ENCODE data around the gene MGAT3. TPM values are rescaled to one million over a fixed set of nuclear protein-coding genes. Genes with fewer than 3 reads are reported as not detected.

MGAT3 gene
- total RNA-seq, 4 donors from 2014 or later: 0.08 to 1.3 (median 0.62) TPM

GRCh38 chr22:39490966-39491680, 34.3 kb downstream of the MGAT3 start:
- Histone ChIP-seq H3K27ac (no peak overlapping the region), H3K27me3 (no peaks in the 10 kb centered on the region), H3K4me1 (peaks cover 0 to 29% (median 5%) of the 10 kb centered on the region in 3 donors), H3K36me3 (no peaks in the 10 kb centered on the region), H3K9me3 (no peaks in the 10 kb centered on the region), H3K4me3 (no peak overlapping the region)
- intact Hi-C loops (cut with DNase I): no loop called here
- no peak for TF ChIP-seq POLR2A (IDR thresholded peaks at IDR 0.05)
- TF ChIP-seq, protein P1, sequence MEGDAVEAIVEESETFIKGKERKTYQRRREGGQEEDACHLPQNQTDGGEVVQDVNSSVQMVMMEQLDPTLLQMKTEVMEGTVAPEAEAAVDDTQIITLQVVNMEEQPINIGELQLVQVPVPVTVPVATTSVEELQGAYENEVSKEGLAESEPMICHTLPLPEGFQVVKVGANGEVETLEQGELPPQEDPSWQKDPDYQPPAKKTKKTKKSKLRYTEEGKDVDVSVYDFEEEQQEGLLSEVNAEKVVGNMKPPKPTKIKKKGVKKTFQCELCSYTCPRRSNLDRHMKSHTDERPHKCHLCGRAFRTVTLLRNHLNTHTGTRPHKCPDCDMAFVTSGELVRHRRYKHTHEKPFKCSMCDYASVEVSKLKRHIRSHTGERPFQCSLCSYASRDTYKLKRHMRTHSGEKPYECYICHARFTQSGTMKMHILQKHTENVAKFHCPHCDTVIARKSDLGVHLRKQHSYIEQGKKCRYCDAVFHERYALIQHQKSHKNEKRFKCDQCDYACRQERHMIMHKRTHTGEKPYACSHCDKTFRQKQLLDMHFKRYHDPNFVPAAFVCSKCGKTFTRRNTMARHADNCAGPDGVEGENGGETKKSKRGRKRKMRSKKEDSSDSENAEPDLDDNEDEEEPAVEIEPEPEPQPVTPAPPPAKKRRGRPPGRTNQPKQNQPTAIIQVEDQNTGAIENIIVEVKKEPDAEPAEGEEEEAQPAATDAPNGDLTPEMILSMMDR (IDR thresholded peaks at IDR 0.05): no peak
- DNase-seq: no peak
- 80% methylated on average over 1 to 3 of the region's 9 CpGs for WGBS, 2 donors

- no peaks in the 10 kb centered on the region for H3K36me3 ChIP-seq
- no peak for TF ChIP-seq POLR2A (IDR thresholded peaks at IDR 0.05)
- TF ChIP-seq, protein P1 (IDR thresholded peaks at IDR 0.05): no peak
- intact Hi-C loops (cut with DNase I): no loop called here
- no peaks in the 10 kb centered on the region for H3K27me3 ChIP-seq
- peaks cover 0 to 35% (median 9%) of the 10 kb centered on the region in 3 donors for H3K4me1 ChIP-seq
- 72 to 79% methylated on average over 5 to 6 of the region's 6 CpGs for WGBS, 2 donors
- no peak for DNase-seq
- no peak overlapping the region for H3K4me3 ChIP-seq
- H3K9me3 ChIP-seq: no peaks in the 10 kb centered on the region
- no peak overlapping the region for H3K27ac ChIP-seq
Measured at GRCh38 chr22:39491696-39492095, 34.9 kb downstream of the MGAT3 start.

- Histone ChIP-seq H3K27ac (no peak overlapping the region), H3K36me3 (no peaks in the 10 kb centered on the region), H3K9me3 (no peaks in the 10 kb centered on the region), H3K4me3 (no peak overlapping the region), H3K4me1 (peaks cover 0 to 40% (median 10%) of the 10 kb centered on the region in 3 donors), H3K27me3 (no peaks in the 10 kb centered on the region)
- no peak for DNase-seq
- WGBS, 2 donors: 59 to 82% methylated on average over 2 to 3 of the region's 3 CpGs
- TF ChIP-seq, protein P1 (IDR thresholded peaks at IDR 0.05): no peak
- TF ChIP-seq POLR2A (IDR thresholded peaks at IDR 0.05): no peak
- intact Hi-C loops (cut with DNase I): no loop called here
Measured at GRCh38 chr22:39492186-39492585, 35.4 kb downstream of the MGAT3 start.

DNA sequence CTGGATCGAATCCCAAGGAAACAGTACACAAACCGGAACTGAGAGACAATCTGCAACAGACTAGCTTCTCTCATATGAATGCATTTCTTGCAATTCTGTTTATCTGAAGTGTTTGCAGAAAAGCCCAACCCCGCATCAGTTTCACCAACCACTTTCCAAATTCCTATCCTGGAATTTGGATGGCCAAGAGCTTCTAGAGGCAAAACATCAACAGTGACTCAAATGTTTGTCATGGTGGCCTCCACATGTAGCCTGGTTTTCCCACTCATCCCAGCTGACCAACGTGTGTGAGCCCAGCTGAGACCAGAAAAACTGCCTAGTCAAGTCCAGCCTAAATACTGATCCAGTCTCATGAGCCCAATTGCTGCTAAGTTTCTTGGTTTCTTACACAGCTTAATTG, 36.9 kb downstream of the MGAT3 start:
- Histone ChIP-seq H3K9me3 (no peaks in the 10 kb centered on the region), H3K4me3 (no peak overlapping the region), H3K27me3 (no peaks in the 10 kb centered on the region), H3K27ac (no peak overlapping the region), H3K4me1 (peaks cover 4 to 56% (median 13%) of the 10 kb centered on the region in 3 donors), H3K36me3 (no peaks in the 10 kb centered on the region)
- TF ChIP-seq, protein P1 (IDR thresholded peaks at IDR 0.05): no peak
- no peak for TF ChIP-seq POLR2A (IDR thresholded peaks at IDR 0.05)
- DNase-seq: no peak
- intact Hi-C loops (cut with DNase I): no loop called here
- 29 to 49% methylated on average over 4 of the region's 4 CpGs for WGBS, 2 donors

- no peak overlapping the region for H3K27ac ChIP-seq
- DNase-seq: no peak
- H3K27me3 ChIP-seq: no peaks in the 10 kb centered on the region
- 64 to 78% methylated on average over 9 to 10 of the region's 10 CpGs for WGBS, 2 donors
- intact Hi-C loops (cut with DNase I): no loop called here
- no peaks in the 10 kb centered on the region for H3K36me3 ChIP-seq
- no peaks in the 10 kb centered on the region for H3K9me3 ChIP-seq
- H3K4me1 ChIP-seq: peaks cover 5 to 63% (median 13%) of the 10 kb centered on the region in 3 donors
- H3K4me3 ChIP-seq: no peak overlapping the region
- TF ChIP-seq, protein P1 (IDR thresholded peaks at IDR 0.05): no peak
- TF ChIP-seq POLR2A (IDR thresholded peaks at IDR 0.05): no peak
Measured at GRCh38 chr22:39494471-39495120, 37.8 kb downstream of the MGAT3 start.
